A673 (cell line): ENCODE measurements around the gene ATP2A3.

Experiments used
- EZH2 ChIP-seq: fragments of 200-600 bp; sonication (generic); IDR thresholded peaks from 2 replicates; pipeline ENCODE4 v1.6.1; 2017; ENCODE audit warnings: borderline replicate concordance, low read depth, mild to moderate bottlenecking, mixed read lengths, antibody characterized with exemption, low read length; ENCODE audit not compliant: poor library complexity, severe bottlenecking
- TF ChIP-seq, protein P1 (sequence below): fragments of 300-800, 200-600 bp; sonication (generic); conservative IDR thresholded peaks from 2 replicates; pipeline ENCODE4 v1.5.1; 2017; ENCODE audit warnings: low read depth, mild to moderate bottlenecking, antibody characterized with exemption, low read length, moderate library complexity, mixed read lengths

DNA sequence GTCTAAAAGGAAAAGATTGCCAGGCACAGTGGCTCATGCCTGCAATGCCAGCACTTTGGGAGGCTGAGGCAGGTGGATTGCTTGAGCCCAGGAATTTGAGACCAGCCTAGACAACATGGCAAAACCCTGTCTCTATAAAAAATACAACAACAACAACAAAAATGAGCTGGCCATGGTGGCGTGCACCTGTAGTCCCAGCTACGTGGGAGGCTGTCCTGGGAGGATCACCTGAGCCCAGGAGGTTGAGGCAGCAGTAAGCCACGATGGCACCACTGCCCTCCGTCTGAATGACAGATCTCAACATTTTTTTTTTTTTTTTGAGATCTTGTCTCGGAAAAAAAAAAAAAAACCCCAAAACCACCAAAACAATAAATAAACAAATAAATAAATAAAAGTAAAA is 28.1 kb upstream of the ATP2A3 start:
- TF ChIP-seq, protein P1, sequence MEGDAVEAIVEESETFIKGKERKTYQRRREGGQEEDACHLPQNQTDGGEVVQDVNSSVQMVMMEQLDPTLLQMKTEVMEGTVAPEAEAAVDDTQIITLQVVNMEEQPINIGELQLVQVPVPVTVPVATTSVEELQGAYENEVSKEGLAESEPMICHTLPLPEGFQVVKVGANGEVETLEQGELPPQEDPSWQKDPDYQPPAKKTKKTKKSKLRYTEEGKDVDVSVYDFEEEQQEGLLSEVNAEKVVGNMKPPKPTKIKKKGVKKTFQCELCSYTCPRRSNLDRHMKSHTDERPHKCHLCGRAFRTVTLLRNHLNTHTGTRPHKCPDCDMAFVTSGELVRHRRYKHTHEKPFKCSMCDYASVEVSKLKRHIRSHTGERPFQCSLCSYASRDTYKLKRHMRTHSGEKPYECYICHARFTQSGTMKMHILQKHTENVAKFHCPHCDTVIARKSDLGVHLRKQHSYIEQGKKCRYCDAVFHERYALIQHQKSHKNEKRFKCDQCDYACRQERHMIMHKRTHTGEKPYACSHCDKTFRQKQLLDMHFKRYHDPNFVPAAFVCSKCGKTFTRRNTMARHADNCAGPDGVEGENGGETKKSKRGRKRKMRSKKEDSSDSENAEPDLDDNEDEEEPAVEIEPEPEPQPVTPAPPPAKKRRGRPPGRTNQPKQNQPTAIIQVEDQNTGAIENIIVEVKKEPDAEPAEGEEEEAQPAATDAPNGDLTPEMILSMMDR: no peak
- no peak for TF ChIP-seq EZH2
